Measurements from ENCODE around the gene CCN2. TPM values are rescaled to one million over a fixed set of nuclear protein-coding genes. Genes with fewer than 3 reads are reported as not detected.
A peak's percentile ranks its signal among the peaks of the same experiment; 100 is the strongest.

Gene CCN2
- total RNA-seq, 2 donors from 2014 or later = 19.4 to 115 TPM

DNA sequence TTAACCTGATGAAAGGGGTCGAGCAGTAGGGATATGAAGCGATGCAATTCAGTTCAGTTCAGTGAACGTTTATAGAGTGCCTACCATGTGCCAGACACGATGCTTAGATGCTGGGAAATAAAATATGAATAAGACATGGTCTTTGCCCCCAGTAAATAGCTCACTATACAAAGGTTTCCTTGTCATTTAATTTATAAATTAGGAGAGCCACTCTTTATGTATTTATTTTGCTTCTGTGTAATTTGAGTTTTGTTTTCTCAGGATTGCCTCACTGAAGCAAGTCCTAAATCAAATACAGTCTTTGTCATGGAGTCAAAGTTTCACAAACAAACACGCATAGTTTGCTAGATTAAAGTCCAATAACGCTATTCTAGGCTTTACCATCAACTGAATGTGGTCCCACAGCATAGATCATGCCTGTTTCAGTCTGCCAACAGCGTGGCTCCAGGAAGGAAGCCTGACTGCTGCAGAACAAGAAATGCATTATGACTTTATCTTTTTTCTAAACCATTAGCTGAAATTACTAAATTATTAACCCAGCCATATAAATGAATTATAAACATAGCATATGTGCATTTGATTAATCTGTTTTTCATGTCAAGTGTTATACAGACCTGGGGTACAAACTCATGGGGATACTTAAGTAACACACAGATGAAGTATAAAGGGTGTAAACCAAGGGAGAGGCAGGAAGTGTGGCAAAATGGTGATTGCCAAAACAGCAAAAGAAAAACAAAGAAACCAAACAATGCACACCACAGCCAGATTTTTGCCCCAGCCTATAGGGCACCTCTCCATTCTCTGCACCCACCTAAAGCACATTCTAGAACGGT, 29.8 kb upstream of the CCN2 start:
- H3K27me3 ChIP-seq = no peaks in the 10 kb centered on the region
- no peaks in the 10 kb centered on the region for H3K9me3 ChIP-seq
- DNase-seq = no peak
- TF ChIP-seq, protein P1, sequence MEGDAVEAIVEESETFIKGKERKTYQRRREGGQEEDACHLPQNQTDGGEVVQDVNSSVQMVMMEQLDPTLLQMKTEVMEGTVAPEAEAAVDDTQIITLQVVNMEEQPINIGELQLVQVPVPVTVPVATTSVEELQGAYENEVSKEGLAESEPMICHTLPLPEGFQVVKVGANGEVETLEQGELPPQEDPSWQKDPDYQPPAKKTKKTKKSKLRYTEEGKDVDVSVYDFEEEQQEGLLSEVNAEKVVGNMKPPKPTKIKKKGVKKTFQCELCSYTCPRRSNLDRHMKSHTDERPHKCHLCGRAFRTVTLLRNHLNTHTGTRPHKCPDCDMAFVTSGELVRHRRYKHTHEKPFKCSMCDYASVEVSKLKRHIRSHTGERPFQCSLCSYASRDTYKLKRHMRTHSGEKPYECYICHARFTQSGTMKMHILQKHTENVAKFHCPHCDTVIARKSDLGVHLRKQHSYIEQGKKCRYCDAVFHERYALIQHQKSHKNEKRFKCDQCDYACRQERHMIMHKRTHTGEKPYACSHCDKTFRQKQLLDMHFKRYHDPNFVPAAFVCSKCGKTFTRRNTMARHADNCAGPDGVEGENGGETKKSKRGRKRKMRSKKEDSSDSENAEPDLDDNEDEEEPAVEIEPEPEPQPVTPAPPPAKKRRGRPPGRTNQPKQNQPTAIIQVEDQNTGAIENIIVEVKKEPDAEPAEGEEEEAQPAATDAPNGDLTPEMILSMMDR (IDR thresholded peaks at IDR 0.05) = no peak
- H3K4me1 ChIP-seq = no peaks in the 10 kb centered on the region
- H3K27ac ChIP-seq = peak overlapping the region; percentile 51
- H3K36me3 ChIP-seq = no peaks in the 10 kb centered on the region
- H3K4me3 ChIP-seq = no peak overlapping the region
- intact Hi-C loops (cut with DNase I) = no loop called here
- peak overlapping the region in 1 of 2 donors; percentile 43 for H3K9ac ChIP-seq (ENCODE audit: low read depth in 2 of 2, low read length in 2 of 2)

DNA sequence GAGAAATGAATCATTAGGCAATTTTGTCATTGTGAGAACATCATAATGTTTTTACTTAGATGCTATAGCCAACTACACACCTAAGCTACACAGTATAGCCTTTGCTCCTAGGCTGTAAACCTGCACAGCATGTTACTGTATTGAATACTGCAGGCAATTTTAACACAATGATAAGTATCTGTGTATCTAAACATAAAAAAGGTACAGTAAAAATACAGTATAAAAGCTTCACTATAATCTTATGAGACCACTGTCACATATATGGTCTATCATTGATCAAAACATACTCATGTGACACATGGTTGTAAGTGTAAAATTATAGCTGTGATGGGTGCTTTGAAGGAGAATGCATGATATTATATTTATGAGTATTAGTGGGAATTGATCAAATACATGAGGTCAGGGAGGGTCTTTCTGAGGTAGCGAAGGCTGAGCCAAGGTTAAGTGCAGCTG, 29.2 kb upstream of the CCN2 start:
- H3K4me1 ChIP-seq = no peaks in the 10 kb centered on the region
- no peaks in the 10 kb centered on the region for H3K9me3 ChIP-seq
- intact Hi-C loops (cut with DNase I) = no loop called here
- peak overlapping the region; percentile 51 for H3K27ac ChIP-seq
- H3K9ac ChIP-seq (ENCODE audit: low read depth in 2 of 2, low read length in 2 of 2) = no peak overlapping the region
- no peak overlapping the region for H3K4me3 ChIP-seq
- TF ChIP-seq, protein P1 (IDR thresholded peaks at IDR 0.05) = no peak
- no peaks in the 10 kb centered on the region for H3K36me3 ChIP-seq
- DNase-seq = no peak
- no peaks in the 10 kb centered on the region for H3K27me3 ChIP-seq

DNA sequence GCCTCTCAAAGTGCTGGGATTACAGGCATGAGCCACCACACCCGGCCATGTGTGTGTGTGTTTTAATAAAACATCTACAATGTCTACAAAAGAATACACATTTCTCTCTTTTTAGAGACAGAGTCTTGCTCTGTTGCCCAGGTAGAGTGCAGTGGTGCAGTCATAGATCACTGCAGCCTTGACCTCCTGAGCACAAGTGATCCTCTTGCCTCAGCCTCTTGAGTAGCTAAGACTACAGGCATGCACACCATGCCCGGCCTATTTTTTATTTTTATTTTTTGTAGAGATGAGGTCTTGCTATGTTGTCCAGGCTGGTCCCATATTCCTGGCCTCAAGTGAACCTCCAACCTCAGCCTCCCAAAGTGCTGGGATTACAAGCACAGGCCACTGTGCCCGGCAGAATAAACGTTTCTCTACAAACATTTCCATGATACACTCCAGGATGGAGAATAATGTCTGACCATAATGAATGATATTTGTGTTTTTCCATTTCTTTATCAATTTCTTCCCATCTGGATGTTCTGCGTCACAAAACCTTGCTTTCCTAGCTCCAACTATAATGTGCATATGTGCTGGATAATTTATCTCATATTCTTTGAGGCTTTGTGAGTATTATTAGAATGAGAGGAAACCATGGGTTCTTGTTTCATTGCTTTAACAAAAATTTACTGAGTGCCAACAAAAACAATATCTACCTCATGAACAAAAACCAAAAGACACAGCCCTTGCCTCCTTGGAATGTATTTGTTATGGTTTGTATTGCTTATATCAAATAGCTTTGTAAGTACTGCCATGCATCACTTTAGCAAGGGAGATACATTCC, 28.6 kb upstream of the CCN2 start:
- Histone ChIP-seq H3K4me1 (no peaks in the 10 kb centered on the region), H3K9me3 (no peaks in the 10 kb centered on the region), H3K4me3 (no peak overlapping the region), H3K27me3 (no peaks in the 10 kb centered on the region), H3K36me3 (no peaks in the 10 kb centered on the region), H3K27ac (peak overlapping the region; percentile 51), H3K9ac (ENCODE audit: low read depth in 2 of 2, low read length in 2 of 2) (no peak overlapping the region)
- TF ChIP-seq, protein P1 (IDR thresholded peaks at IDR 0.05) = no peak
- no peak for DNase-seq
- intact Hi-C loops (cut with DNase I) = no loop called here

DNA sequence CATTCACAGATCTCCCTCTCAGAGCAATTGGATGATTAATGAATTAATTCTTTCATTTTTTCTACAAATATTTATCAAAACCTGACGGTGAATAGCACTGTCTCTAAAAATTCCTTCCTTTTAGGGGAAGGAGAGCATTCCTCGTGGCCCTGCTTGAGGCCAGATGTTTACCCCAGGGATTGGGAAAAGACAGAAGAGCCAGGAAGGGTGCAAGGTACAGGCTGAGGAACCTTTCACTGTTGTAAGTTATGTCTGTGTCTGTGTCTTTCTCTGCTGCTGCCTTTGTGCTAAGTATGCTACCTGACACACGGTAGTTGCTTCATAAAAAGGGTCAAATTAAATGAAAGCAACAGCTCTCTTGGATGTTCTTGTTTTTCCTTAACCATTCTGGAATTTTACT, 27.4 kb upstream of the CCN2 start:
- H3K9ac ChIP-seq (ENCODE audit: low read depth in 2 of 2, low read length in 2 of 2) = no peak overlapping the region
- H3K9me3 ChIP-seq = no peaks in the 10 kb centered on the region
- no peak overlapping the region for H3K27ac ChIP-seq
- TF ChIP-seq, protein P1 (IDR thresholded peaks at IDR 0.05) = no peak
- no peaks in the 10 kb centered on the region for H3K4me1 ChIP-seq
- intact Hi-C loops (cut with DNase I) = no loop called here
- no peaks in the 10 kb centered on the region for H3K36me3 ChIP-seq
- no peaks in the 10 kb centered on the region for H3K27me3 ChIP-seq
- H3K4me3 ChIP-seq = no peak overlapping the region
- DNase-seq = no peak

DNA sequence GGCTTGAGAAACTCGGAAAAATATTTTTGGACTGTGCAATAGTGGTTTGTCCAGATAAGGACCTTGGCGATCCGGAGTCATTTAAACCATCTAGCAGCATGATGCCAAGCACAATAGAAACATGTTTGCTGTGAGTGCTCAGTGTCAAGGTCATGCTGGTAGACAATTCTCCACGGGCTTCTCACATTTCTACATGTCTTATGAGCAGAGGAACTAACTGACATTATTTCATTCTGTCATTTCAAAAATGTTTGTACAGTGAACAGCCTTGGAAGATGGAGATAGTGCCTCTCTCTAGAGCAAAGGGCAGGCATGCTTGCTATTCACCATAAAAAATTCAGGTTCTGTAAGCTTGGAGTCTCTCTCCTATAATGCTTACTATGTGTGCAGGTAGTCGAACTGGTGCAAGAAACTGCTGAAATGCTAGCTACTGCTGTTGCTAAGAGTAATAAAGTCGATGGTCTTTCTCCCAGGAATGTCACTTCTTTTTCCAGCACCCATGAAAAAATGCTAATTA, 25.4 kb upstream of the CCN2 start:
- Histone ChIP-seq H3K4me1 (no peaks in the 10 kb centered on the region), H3K9ac (ENCODE audit: low read depth in 2 of 2, low read length in 2 of 2) (no peak overlapping the region), H3K36me3 (no peaks in the 10 kb centered on the region), H3K9me3 (no peaks in the 10 kb centered on the region), H3K27me3 (no peaks in the 10 kb centered on the region), H3K4me3 (no peak overlapping the region), H3K27ac (no peak overlapping the region)
- TF ChIP-seq, protein P1 (IDR thresholded peaks at IDR 0.05) = no peak
- DNase-seq = no peak
- intact Hi-C loops (cut with DNase I) = no loop called here
